ENCODE results near the gene OR4E1.
"Not testable (repeated sequence)": the region's sequence is repeated elsewhere in the genome, so short reads cannot be mapped to it uniquely, and the experiment has no call there.

The OR4E1 gene

GRCh38 chr14:21652209-21652808, 21.3 kb downstream of the OR4E1 start:
- no peak for DNase-seq

- DNase-seq = no peak
These were observed 26.2 kb downstream of the OR4E1 start for GRCh38 chr14:21647380-21647779.

- no peak for DNase-seq
These were observed 30.2 kb downstream of the OR4E1 start for GRCh38 chr14:21643407-21643806.

GRCh38 chr14:21642683-21643082, 30.9 kb downstream of the OR4E1 start:
- no peak for DNase-seq

- DNase-seq = no peak
These were observed 38.8 kb downstream of the OR4E1 start, which contains the start of gene OR10G2 for GRCh38 chr14:21634840-21635239. Gene OR10G2, minus strand, starts transcription at chr14:21634940. Its CDS starts 98 bp downstream, at chr14:21634842.

- DNase-seq = no peak
These were observed 42.5 kb downstream of the OR4E1 start for GRCh38 chr14:21631084-21631483.

- not testable (repeated sequence) for DNase-seq
These were observed 43.1 kb downstream of the OR4E1 start for GRCh38 chr14:21630503-21630902.

- no peak for DNase-seq
These were observed 47.0 kb downstream of the OR4E1 start for GRCh38 chr14:21626491-21627230.
